GM12801 (cell line): ENCODE data around the gene SGK1.

ENCODE experiments used
- TF ChIP-seq, protein P1 (sequence below): IDR thresholded peaks from one replicate; pipeline ENCODE4 v1.5.1; 2011; ENCODE audit warnings: control low read depth; ENCODE audit not compliant: insufficient read length; ENCODE audit errors: extremely low read depth

Gene SGK1

DNA sequence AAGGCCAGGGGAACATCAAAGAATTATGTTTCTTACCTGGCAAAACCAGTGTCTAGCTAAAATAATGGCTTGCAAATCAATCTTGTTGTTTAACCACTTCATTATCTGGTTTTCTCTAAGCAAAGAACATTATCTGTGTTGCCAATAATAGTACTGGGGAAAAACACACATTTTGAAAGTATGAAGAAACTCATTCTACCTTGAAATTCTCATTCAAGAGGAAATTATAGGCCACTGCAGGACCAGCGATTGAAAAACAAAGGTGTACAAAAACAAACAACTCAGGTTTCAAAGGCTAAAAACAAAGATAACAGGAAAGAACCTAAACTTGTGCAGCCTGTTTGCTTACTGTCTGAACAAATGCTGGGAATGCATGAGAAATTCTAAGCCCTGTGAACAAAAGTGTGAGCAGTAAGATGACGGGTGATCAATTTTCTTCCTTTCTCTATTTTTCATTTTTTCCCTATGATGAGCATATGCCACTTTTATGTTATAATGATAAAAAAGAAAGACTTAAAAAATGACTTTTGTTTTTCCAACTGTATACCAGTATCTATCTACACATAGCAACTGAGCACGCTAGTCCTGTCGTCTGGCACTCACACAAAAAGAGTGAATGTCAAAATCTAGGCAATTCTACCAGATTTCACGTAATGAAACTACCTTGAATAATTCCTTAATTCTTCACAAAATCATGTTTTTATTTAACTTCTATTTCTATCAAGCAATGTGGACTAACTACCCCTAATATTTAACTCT lies 117.9 kb downstream of the SGK1 start:
- TF ChIP-seq, protein P1, sequence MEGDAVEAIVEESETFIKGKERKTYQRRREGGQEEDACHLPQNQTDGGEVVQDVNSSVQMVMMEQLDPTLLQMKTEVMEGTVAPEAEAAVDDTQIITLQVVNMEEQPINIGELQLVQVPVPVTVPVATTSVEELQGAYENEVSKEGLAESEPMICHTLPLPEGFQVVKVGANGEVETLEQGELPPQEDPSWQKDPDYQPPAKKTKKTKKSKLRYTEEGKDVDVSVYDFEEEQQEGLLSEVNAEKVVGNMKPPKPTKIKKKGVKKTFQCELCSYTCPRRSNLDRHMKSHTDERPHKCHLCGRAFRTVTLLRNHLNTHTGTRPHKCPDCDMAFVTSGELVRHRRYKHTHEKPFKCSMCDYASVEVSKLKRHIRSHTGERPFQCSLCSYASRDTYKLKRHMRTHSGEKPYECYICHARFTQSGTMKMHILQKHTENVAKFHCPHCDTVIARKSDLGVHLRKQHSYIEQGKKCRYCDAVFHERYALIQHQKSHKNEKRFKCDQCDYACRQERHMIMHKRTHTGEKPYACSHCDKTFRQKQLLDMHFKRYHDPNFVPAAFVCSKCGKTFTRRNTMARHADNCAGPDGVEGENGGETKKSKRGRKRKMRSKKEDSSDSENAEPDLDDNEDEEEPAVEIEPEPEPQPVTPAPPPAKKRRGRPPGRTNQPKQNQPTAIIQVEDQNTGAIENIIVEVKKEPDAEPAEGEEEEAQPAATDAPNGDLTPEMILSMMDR, result no peak

- TF ChIP-seq, protein P1, result no peak
Observed at GRCh38 chr6:134198093-134198492, 119.8 kb downstream of the SGK1 start.

DNA sequence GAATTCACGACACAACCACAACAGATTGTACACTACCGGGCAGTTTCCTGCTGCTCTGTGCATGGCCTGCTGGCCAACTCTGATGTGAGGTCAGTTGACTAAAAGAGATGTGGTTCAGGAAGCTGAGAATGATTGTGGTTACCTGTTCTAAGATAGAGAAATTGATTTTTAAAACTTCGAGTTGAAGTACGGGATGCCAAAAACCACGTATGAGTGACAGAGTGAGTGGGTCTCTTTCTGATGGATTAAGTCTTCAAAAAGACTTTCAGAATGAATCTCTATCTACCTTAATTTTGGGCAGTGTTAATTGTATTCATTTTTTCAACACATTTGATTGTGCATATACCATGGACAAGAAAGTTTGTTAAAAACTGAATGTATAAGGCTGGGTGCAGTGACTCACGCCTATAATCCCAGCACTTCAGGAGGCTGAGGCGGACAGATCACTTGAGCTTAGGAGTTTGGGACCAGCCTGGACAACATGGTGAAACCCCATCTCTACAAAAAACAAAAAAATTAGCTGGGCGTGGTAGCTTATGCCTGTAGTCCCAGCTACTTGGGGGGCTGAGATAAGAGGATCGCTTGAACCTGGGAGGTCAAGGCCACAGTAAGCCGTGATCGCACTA lies 121.2 kb downstream of the SGK1 start:
- TF ChIP-seq, protein P1, result no peak

DNA sequence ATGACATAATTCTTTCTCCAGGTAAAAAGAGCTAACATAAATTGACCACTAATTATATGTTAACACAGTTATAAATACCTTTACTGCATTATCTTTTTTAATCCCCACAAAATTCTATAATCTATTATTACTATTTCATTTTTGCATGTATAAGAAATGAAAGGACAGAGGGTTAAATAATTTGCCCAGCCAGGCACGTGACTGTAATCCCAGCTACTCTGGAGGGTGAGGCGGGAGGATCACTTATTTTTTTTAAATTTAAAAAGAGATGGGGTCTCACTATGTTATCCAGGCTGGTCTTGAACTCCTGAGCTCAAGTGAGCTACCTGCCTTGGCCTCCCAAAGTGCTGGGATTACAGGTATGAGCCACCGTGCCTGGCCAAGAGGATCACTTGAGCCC lies 121.9 kb downstream of the SGK1 start:
- TF ChIP-seq, protein P1, result no peak

DNA sequence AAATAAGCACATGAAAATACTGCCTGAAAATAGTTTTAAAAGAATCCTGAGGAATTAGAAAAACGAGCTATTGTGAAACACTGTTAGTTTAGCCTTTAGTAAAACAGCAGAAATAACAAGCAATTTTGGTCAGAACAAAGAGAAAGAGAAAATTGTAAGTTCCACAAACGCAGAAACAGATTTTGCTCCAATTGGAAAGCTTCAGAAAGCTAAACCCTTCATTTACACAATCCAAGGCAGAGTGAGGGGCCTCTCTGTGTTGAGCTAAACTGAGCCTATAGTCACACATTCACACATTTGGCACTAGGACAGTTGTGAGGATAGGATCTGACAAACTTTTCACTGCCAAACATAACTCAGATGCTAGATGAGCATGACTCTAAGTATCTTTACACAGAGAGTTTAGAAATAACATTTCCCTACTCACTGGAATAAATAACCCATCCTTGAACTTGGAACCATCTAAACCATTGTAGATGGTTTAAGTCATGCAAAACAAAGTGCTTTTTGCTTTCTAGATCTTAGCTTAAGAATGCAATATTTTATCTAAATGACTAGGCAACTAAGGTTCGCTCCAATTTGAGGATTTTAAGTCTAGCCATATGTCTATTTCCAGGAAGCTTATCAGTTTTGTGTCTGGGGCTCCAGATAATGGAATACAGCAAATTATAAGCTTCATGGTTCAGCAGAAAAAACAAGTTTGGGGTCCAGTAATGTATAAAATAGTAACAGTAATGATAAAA lies 122.6 kb downstream of the SGK1 start:
- TF ChIP-seq, protein P1, result no peak

GRCh38 chr6:134193536-134194498 lies 124.1 kb downstream of the SGK1 start:
- TF ChIP-seq, protein P1, result no peak

DNA sequence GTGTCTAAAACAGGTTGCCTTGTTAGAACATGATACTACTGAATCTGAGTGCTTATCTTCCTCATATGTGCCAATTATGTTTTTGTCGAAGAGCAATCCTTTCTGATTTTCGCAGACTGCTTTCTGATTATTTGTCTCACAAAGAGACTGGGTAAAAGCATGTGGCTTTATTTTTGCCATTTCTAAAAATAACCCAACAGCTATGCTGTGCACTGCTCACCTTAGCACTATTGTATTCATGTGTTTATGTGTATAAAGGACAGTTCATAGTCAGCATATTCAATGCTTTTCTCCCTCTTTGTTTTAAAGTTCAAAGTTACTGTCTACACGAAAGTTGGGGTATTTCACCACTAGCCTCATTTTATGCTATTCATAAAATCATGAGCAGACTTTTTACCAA lies 127.0 kb downstream of the SGK1 start:
- TF ChIP-seq, protein P1, result no peak
